ENCODE measurements around the gene FBXW2.

- TF ChIP-seq EZH2 (IDR thresholded peaks at IDR 0.05; ENCODE audit: insufficient read depth, poor library complexity, severe bottlenecking) (no peak), EZH2phosphoT487 (IDR thresholded peaks at IDR 0.05; ENCODE audit: insufficient read depth, low read depth) (no peak)
These were observed 27.2 kb downstream of the FBXW2 start for GRCh38 chr9:120765910-120766425.

Data from GM23248 (cell line).